GM12891 (cell line): ENCODE measurements around the gene DLG3.

ENCODE experiments used
- POLR2A ChIP-seq: IDR thresholded peaks from 2 replicates; pipeline ENCODE4 v1.6.1; 2011; ENCODE audit warnings: low read depth, low read length, control low read depth
- POLR2AphosphoS5 ChIP-seq: IDR thresholded peaks from 2 replicates; pipeline ENCODE4 v1.6.1; 2011; ENCODE audit warnings: low read depth, low read length, control low read depth
- POU2F2 ChIP-seq: IDR thresholded peaks from 2 replicates; pipeline ENCODE4 v1.6.1; 2011; ENCODE audit warnings: low read depth, mild to moderate bottlenecking, control low read depth, low read length, moderate library complexity
- TAF1 ChIP-seq: IDR thresholded peaks from 2 replicates; pipeline ENCODE4 v1.6.1; 2011; ENCODE audit warnings: low read depth, low read length, control low read depth

DNA sequence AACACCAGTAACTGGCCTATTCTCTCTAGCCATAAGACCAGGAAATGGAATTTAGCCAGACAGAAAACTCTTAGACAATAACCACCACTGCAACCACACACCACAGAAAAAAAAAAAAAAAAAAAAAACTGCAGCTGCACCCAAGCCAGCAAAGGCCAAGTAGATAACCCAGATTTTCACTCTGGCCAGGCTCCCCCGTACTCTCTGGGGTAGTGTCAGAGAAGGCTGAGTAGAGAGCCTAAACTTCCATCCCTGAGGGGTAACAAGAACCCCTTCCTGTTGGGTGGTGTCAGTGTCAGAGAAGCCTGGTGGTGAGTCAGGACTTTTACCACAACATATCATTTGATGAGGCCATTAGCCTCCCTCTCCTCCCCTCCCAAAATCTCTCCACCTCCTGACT is 5.6 kb upstream of the DLG3 start:
- TF ChIP-seq POU2F2 = no peak
- no peak for TF ChIP-seq TAF1
- no peak for TF ChIP-seq POLR2A
- no peak for TF ChIP-seq POLR2AphosphoS5
